ENCODE results near the gene CSNK2A1.
"Not testable (repeated sequence)": the region's sequence is repeated elsewhere in the genome, so short reads cannot be mapped to it uniquely, and the experiment has no call there.

CSNK2A1 gene

GRCh38 chr20:460180-460579 lies 83.4 kb downstream of the CSNK2A1 start:
- Histone ChIP-seq H3K9me2 (replicated peaks; ENCODE audit: insufficient read depth, low read length) (no peaks in the 10 kb centered on the region), H3K79me2 (ENCODE audit: low read length) (peaks cover 60% of the 10 kb centered on the region), H3K4me2 (ENCODE audit: low read depth, low read length) (0 out of 2 replicates have a peak overlapping the region, but pooled peaks have one; percentile 86), H3K27ac (ENCODE audit: low read length) (no peak overlapping the region), H3K36me3 (replicated peaks; ENCODE audit: insufficient read depth, low read length) (no peaks in the 10 kb centered on the region), H3F3A (ENCODE audit: insufficient read depth, low read length) (peaks cover 14% of the 10 kb centered on the region), H3K27me3 (replicated peaks; ENCODE audit: insufficient read depth, low read length) (no peaks in the 10 kb centered on the region), H4K20me1 (ENCODE audit: insufficient read depth, low read length) (peaks cover 9% of the 10 kb centered on the region; the same call in 1 of the 2 replicates), H3K4me1 (ENCODE audit: low read length) (peaks cover 11% of the 10 kb centered on the region; the same call in 1 of the 2 replicates), H3K9me3 (replicated peaks; ENCODE audit: insufficient read depth, low read length) (no peaks in the 10 kb centered on the region), H3K9ac (ENCODE audit: low read length) (no peak overlapping the region), H2AFZ (ENCODE audit: low read length) (no peak overlapping the region), H3K4me3 (ENCODE audit: low read length) (no peak overlapping the region)
- TF ChIP-seq EZH2phosphoT487 (IDR thresholded peaks at IDR 0.05; ENCODE audit: low read length) (no peak), EZH2 (optimal IDR thresholded peaks at IDR 0.05; ENCODE audit: low read depth, low read length) (no peak), CTCF (IDR thresholded peaks at IDR 0.05; ENCODE audit: low read length) (no peak)
- DNase-seq, result no peak

DNA sequence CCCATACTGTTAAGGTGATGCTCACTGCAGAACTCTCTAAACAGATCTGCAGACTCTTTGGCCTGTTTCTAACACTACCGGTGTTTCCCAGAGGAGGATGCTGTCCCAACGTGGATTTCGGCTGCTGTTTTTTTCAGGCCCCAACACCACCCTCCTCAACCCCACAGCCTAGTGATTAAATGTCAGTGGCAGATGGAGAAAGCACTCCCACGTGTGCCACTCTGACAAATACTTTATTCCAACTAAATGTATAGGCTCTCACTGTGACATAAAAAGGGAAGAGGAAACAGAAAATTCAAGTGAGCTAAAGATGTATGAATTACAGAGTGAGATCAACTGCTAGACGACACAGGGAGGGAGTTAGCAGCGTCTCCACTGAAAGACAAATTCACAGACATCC lies 84.8 kb downstream of the CSNK2A1 start:
- peaks cover 9% of the 10 kb centered on the region; the same call in 1 of the 2 replicates for H4K20me1 ChIP-seq (ENCODE audit: insufficient read depth, low read length)
- DNase-seq, result no peak
- no peaks in the 10 kb centered on the region for H3K9me2 ChIP-seq (replicated peaks; ENCODE audit: insufficient read depth, low read length)
- H3K36me3 ChIP-seq (replicated peaks; ENCODE audit: insufficient read depth, low read length), result no peaks in the 10 kb centered on the region
- H3K27ac ChIP-seq (ENCODE audit: low read length), result no peak overlapping the region
- peaks cover 11% of the 10 kb centered on the region; the same call in 1 of the 2 replicates for H3K4me1 ChIP-seq (ENCODE audit: low read length)
- H3F3A ChIP-seq (ENCODE audit: insufficient read depth, low read length), result peaks cover 14% of the 10 kb centered on the region
- H3K79me2 ChIP-seq (ENCODE audit: low read length), result peaks cover 71% of the 10 kb centered on the region
- no peak overlapping the region for H3K4me3 ChIP-seq (ENCODE audit: low read length)
- H3K9ac ChIP-seq (ENCODE audit: low read length), result no peak overlapping the region
- H3K4me2 ChIP-seq (ENCODE audit: low read depth, low read length), result no peak overlapping the region
- H2AFZ ChIP-seq (ENCODE audit: low read length), result no peak overlapping the region
- H3K27me3 ChIP-seq (replicated peaks; ENCODE audit: insufficient read depth, low read length), result no peaks in the 10 kb centered on the region
- TF ChIP-seq CTCF (IDR thresholded peaks at IDR 0.05; ENCODE audit: low read length) (no peak), EZH2phosphoT487 (IDR thresholded peaks at IDR 0.05; ENCODE audit: low read length) (no peak), EZH2 (optimal IDR thresholded peaks at IDR 0.05; ENCODE audit: low read depth, low read length) (no peak)
- H3K9me3 ChIP-seq (replicated peaks; ENCODE audit: insufficient read depth, low read length), result no peaks in the 10 kb centered on the region

DNA sequence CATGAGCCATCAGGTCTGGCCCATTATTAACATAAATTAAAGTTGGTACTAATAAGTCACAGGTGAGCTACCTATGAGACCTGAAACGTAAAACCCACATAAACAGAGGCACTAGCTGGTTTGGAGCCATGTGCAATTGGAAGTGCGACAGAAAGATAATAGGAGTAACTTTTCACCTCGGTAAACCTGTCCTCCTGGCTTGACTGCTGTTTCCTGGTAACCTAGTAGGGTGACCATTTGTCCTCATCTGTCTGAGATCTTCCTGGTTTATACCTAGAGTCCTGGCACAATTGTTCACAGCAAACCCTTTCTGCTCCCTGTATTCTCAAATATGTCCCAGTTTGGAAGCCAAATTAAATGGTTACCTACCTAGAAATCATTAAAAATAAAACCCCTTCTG lies 88.6 kb downstream of the CSNK2A1 start:
- Histone ChIP-seq H3K27ac (ENCODE audit: low read length) (no peak overlapping the region), H2AFZ (ENCODE audit: low read length) (no peak overlapping the region), H3K4me2 (ENCODE audit: low read depth, low read length) (no peak overlapping the region), H3K9ac (ENCODE audit: low read length) (no peak overlapping the region), H3F3A (ENCODE audit: insufficient read depth, low read length) (no peaks in the 10 kb centered on the region), H3K9me3 (replicated peaks; ENCODE audit: insufficient read depth, low read length) (no peaks in the 10 kb centered on the region), H4K20me1 (ENCODE audit: insufficient read depth, low read length) (peaks cover 6% of the 10 kb centered on the region; the same call in 1 of the 2 replicates), H3K27me3 (replicated peaks; ENCODE audit: insufficient read depth, low read length) (no peaks in the 10 kb centered on the region), H3K79me2 (ENCODE audit: low read length) (peaks cover 82% of the 10 kb centered on the region), H3K36me3 (replicated peaks; ENCODE audit: insufficient read depth, low read length) (no peaks in the 10 kb centered on the region), H3K9me2 (replicated peaks; ENCODE audit: insufficient read depth, low read length) (no peaks in the 10 kb centered on the region), H3K4me3 (ENCODE audit: low read length) (no peak overlapping the region), H3K4me1 (ENCODE audit: low read length) (no peaks in the 10 kb centered on the region)
- DNase-seq, result no peak
- TF ChIP-seq EZH2 (optimal IDR thresholded peaks at IDR 0.05; ENCODE audit: low read depth, low read length) (no peak), EZH2phosphoT487 (IDR thresholded peaks at IDR 0.05; ENCODE audit: low read length) (no peak), CTCF (IDR thresholded peaks at IDR 0.05; ENCODE audit: low read length) (no peak)

DNA sequence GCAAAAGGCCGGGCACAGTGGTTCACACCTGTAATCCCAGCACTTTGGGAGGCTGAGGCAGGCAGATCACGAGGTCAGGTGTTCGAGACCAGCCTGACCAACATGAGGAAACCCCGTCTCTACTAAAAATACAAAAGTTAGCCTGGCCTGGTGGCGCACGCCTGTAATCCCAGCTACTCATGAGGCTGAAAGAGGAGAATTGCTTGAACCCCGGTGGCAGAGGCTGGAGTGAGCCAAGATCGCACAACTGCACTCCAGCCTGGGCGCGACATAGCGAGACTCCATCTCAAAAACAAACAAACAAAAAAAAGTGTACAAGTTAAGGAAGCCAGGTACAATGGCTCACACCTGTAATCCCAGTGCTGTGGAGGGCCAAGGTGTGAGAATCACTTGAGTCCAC lies 91.6 kb downstream of the CSNK2A1 start:
- not testable (repeated sequence) for H3K27ac ChIP-seq (ENCODE audit: low read length); H3K9me3 ChIP-seq (replicated peaks; ENCODE audit: insufficient read depth, low read length); H3K9ac ChIP-seq (ENCODE audit: low read length); H2AFZ ChIP-seq (ENCODE audit: low read length); H3K36me3 ChIP-seq (replicated peaks; ENCODE audit: insufficient read depth, low read length); H3K4me1 ChIP-seq (ENCODE audit: low read length); H3K4me3 ChIP-seq (ENCODE audit: low read length); H3K9me2 ChIP-seq (replicated peaks; ENCODE audit: insufficient read depth, low read length); DNase-seq; H3F3A ChIP-seq (ENCODE audit: insufficient read depth, low read length); H3K27me3 ChIP-seq (replicated peaks; ENCODE audit: insufficient read depth, low read length); H3K4me2 ChIP-seq (ENCODE audit: low read depth, low read length); H4K20me1 ChIP-seq (ENCODE audit: insufficient read depth, low read length)
- peaks cover 72% of the 10 kb centered on the region for H3K79me2 ChIP-seq (ENCODE audit: low read length)

Measured in MM.1S (cell line).